Measurements from ENCODE around the gene PPIA. TPM values are rescaled to one million over a fixed set of nuclear protein-coding genes. Genes with fewer than 3 reads are reported as not detected.
"Not testable (repeated sequence)": the region's sequence is repeated elsewhere in the genome, so short reads cannot be mapped to it uniquely, and the experiment has no call there.

PPIA gene
- total RNA-seq, 1 donor from 2014 or later = 1,411 TPM

DNA sequence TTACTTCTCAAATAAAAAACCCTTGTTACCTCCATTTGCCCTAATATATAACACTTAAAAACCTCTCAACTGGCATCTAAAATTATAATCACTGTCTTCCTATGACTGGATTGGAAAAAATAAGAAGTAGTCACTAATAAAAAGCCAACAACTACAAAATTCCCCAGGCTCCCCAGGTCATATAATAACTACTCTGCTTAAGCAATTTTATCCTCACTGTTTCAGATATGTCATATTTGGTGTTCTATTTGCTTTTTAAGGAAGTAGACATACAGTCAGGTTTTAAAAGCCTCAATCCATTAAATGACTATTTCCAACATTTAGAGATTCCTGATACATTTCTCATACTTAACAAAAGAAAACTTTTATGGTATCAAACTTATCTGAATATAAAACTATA lies 49.0 kb downstream of the PPIA start:
- DNase-seq (no peak), ATAC-seq (ENCODE audit: low read depth) (no peak)
- Mint-ChIP-seq H3K9me3 (no peaks in the 10 kb centered on the region), H3K4me3 (no peak overlapping the region), H3K27ac (peak overlapping the region; percentile 53), H3K4me1 (peaks cover 36% of the 10 kb centered on the region), H3K27me3 (no peaks in the 10 kb centered on the region), H3K36me3 (ENCODE audit: low read depth) (peaks cover 37% of the 10 kb centered on the region)
- ChIA-PET CTCF (interaction anchor here (1.2 to 2.5 kb wide), 5 partner anchors 47 to 291 kb away, joined by 3 to 17 read pairs (median 6); no protein-coding TSS in a partner anchor), POLR2A (interaction anchor here (1.0 to 4.8 kb wide), 8 partner anchors 40 to 272 kb away, joined by 4 to 44 read pairs (median 6); partner anchors contain the start of genes DDX56, PURB, TBRG4 and TMED4)
- TF ChIP-seq, protein P1, sequence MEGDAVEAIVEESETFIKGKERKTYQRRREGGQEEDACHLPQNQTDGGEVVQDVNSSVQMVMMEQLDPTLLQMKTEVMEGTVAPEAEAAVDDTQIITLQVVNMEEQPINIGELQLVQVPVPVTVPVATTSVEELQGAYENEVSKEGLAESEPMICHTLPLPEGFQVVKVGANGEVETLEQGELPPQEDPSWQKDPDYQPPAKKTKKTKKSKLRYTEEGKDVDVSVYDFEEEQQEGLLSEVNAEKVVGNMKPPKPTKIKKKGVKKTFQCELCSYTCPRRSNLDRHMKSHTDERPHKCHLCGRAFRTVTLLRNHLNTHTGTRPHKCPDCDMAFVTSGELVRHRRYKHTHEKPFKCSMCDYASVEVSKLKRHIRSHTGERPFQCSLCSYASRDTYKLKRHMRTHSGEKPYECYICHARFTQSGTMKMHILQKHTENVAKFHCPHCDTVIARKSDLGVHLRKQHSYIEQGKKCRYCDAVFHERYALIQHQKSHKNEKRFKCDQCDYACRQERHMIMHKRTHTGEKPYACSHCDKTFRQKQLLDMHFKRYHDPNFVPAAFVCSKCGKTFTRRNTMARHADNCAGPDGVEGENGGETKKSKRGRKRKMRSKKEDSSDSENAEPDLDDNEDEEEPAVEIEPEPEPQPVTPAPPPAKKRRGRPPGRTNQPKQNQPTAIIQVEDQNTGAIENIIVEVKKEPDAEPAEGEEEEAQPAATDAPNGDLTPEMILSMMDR (IDR thresholded peaks at IDR 0.05) = no peak
- intact Hi-C loops (cut with micrococcal nuclease) = loop anchor here (5.0 kb wide), 3 partner anchors 603 to 1263 kb away; partner anchors contain the start of genes POLD2 and STK17A

DNA sequence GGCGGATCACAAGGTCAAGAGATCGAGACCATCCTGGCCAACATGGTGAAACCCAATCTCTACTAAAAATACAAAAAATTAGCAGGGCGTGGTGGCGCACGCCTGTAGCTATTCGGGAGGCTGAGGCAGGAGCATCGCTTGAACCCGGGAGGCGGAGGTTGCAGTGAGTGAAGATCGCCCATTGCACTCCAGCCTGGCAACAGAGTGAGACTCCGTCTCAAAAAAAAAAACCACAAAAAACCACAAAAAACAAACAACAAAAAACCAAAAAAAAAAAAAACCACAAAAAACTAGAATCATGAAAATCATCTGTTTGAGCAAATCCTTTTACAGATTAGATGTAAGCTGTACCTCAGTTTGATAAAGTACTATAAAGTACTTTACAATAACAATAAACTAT lies 49.9 kb downstream of the PPIA start:
- Mint-ChIP-seq H3K4me1 (peaks cover 36% of the 10 kb centered on the region), H3K4me3 (peak overlapping the region; percentile 96), H3K27ac (peak overlapping the region; percentile 97), H3K36me3 (ENCODE audit: low read depth) (peaks cover 27% of the 10 kb centered on the region)
- H3K9me3 Mint-ChIP-seq; H3K27me3 Mint-ChIP-seq; DNase-seq; ATAC-seq (ENCODE audit: low read depth): not testable (repeated sequence)
- intact Hi-C loops (cut with micrococcal nuclease) = loop anchor here (5.0 kb wide), 3 partner anchors 604 to 1264 kb away; partner anchors contain the start of genes POLD2 and STK17A
- ChIA-PET POLR2A (interaction anchor here (0.7 to 4.8 kb wide), 15 partner anchors 22 to 356 kb away, joined by 3 to 44 read pairs (median 7); partner anchors contain the start of genes DDX56, NUDCD3, OGDH and PPIA), CTCF (interaction anchor here (0.9 to 2.6 kb wide), 10 partner anchors 11 to 290 kb away, joined by 3 to 17 read pairs (median 6); partner anchors contain the start of gene OGDH)

DNA sequence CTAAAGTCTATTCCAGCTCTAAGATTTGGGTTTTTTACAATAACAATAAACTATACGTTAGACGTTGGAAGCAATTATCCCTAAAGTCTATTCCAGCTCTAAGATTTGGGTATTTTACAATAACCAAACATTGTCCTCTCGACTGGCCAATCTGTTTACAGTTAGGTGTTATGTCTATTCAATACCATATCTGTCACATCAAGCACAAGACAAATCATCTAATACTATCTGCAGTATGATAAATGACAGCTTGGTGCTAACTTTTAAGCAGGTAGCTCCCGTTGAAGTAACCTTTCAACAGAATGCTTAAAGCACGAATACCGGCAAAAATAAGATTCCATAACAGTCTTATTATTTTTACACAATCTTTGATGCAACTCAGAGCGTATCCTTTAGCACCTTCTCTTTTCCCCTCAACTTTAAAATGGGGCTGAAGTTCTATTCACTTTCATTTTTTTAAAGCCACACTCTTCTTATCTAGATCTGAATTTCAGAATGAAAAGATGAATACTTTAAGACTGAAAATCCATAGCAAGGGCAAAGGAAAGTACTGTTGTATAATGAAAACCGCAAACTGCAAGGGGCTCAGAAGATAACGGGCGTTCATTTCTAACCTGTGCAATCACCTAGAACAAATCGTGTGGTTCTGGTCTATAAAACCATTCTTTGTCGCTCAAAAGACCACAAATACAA lies 50.5 kb downstream of the PPIA start:
- Mint-ChIP-seq H3K4me1 (peaks cover 33% of the 10 kb centered on the region), H3K4me3 (peak overlapping the region; percentile 96), H3K36me3 (ENCODE audit: low read depth) (peaks cover 22% of the 10 kb centered on the region), H3K9me3 (no peaks in the 10 kb centered on the region), H3K27ac (peak overlapping the region; percentile 97), H3K27me3 (no peaks in the 10 kb centered on the region)
- DNase-seq (no peak), ATAC-seq (ENCODE audit: low read depth) (no peak)
- ChIA-PET POLR2A (interaction anchor here (0.7 to 4.8 kb wide), 31 partner anchors 10 to 646 kb away, joined by 3 to 44 read pairs (median 5); partner anchors contain the start of genes CCM2, DDX56, NUDCD3 and OGDH), CTCF (interaction anchor here (0.6 to 2.6 kb wide), 19 partner anchors 10 to 289 kb away, joined by 3 to 17 read pairs (median 4); partner anchors contain the start of gene OGDH)
- intact Hi-C loops (cut with micrococcal nuclease) = loop anchor here (1.0 to 5.0 kb wide), 5 partner anchors 145 to 1265 kb away; partner anchors contain the start of genes POLD2 and STK17A
- TF ChIP-seq, protein P1 (IDR thresholded peaks at IDR 0.05) = no peak

DNA sequence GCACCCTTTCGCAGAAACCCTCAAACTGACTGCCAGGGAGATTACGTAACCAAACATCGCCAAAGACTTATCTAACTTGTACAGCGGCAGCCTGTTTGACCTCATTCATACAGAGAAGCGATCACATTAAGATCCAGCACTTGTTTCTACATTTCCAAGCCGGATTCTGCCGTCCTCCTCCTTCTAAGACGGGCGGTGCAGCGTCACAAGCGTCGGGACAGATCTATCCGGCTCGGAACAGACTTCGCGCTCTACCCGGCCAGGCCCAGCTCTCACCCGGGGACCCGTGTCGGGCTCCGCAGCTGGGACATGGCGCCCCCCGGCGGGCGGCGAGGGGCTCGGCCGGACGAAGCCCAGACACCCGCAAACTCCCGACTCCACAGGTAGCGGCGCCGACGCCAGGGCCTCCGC lies 51.0 kb downstream of the PPIA start:
- peaks cover 16% of the 10 kb centered on the region for H3K36me3 Mint-ChIP-seq (ENCODE audit: low read depth)
- CTCF ChIA-PET = interaction anchor here (0.6 to 2.6 kb wide), 17 partner anchors 45 to 289 kb away, joined by 3 to 17 read pairs (median 4); partner anchors contain the start of gene OGDH
- no peaks in the 10 kb centered on the region for H3K9me3 Mint-ChIP-seq
- peak overlapping the region; percentile 97 for H3K27ac Mint-ChIP-seq
- H3K4me3 Mint-ChIP-seq = peak overlapping the region; percentile 96
- intact Hi-C loops (cut with micrococcal nuclease) = loop anchor here (1.0 to 5.0 kb wide), 5 partner anchors 145 to 1265 kb away; partner anchors contain the start of genes POLD2 and STK17A
- POLR2A ChIA-PET = interaction anchor here (0.9 to 4.8 kb wide), 31 partner anchors 9 to 647 kb away, joined by 3 to 44 read pairs (median 5); partner anchors contain the start of genes CCM2, DDX56, NUDCD3 and OGDH
- TF ChIP-seq, protein P1 (IDR thresholded peaks at IDR 0.05) = no peak
- peaks cover 33% of the 10 kb centered on the region for H3K4me1 Mint-ChIP-seq
- ATAC-seq (ENCODE audit: low read depth) (peak; percentile 65), DNase-seq (peak; percentile 90)
- H3K27me3 Mint-ChIP-seq = no peaks in the 10 kb centered on the region

DNA sequence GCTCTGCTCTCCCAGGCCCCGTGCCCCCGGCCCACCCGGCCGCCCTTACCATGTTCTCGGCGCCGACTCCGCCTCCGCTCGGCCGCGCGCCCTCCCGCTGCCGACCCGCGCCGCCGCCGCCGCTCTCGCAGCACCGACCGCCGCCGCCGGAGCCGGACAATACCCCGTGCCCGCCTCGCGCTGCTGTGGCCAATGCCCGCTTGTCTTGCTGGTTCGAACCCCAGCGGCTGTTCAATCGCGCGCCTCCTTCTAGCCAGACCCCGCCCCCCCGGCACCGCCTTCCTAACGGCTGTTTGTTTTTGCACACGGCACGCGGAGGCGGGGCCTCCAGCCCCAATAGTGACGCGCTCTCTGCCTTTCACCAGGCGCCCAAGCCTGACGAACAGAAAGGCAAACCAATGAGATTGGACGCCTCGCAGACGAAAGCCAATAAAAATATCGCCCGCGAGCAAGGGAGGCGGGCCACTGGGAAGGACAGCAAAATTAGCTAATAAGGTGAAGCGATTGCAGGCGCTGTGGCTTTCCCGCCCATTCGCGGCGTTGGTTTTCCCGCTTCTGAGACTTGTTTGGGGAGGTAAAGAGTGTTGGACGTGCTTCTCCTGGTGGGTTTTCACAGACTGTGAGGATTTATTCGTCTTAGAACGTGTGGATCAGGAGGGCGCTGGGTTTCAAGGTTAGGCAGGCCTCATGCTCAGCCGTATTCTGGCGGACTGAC lies 51.6 kb downstream of the PPIA start, which contains the start of gene H2AZ2:
Gene H2AZ2 (minus strand): TSS at position 168 of the 715 bp plus-strand sequence. CDS start 116 bp downstream, at position 52.
- DNase-seq (peak; percentile 98), ATAC-seq (ENCODE audit: low read depth) (peak; percentile 82)
- no peaks in the 10 kb centered on the region for H3K9me3 Mint-ChIP-seq
- intact Hi-C loops (cut with micrococcal nuclease) = loop anchor here (1.0 to 5.0 kb wide), 17 partner anchors 37 to 1266 kb away; partner anchors contain the start of genes NUDCD3, OGDH, POLD2 and PPIA
- ChIA-PET POLR2A (interaction anchor here (0.5 to 4.8 kb wide), 37 partner anchors 9 to 647 kb away, joined by 3 to 44 read pairs (median 5); partner anchors contain the start of genes CCM2, DDX56, NUDCD3 and OGDH), CTCF (interaction anchor here (0.7 to 2.6 kb wide), 16 partner anchors 9 to 288 kb away, joined by 3 to 17 read pairs (median 4); partner anchors contain the start of gene OGDH)
- H3K4me1 Mint-ChIP-seq = peaks cover 33% of the 10 kb centered on the region
- TF ChIP-seq, protein P1 (IDR thresholded peaks at IDR 0.05) = no peak
- H3K27me3 Mint-ChIP-seq = no peaks in the 10 kb centered on the region
- H3K36me3 Mint-ChIP-seq (ENCODE audit: low read depth) = peaks cover 13% of the 10 kb centered on the region
- H3K4me3 Mint-ChIP-seq = peak within 1 kb of the TSS; percentile 96
- peak within 1 kb of the TSS; percentile 97 for H3K27ac Mint-ChIP-seq

All from activated B cell treated with CpG ODN at 0.5 μM for 24 hours (primary cell).